ENCODE measurements around the gene VWA3A.

DNA sequence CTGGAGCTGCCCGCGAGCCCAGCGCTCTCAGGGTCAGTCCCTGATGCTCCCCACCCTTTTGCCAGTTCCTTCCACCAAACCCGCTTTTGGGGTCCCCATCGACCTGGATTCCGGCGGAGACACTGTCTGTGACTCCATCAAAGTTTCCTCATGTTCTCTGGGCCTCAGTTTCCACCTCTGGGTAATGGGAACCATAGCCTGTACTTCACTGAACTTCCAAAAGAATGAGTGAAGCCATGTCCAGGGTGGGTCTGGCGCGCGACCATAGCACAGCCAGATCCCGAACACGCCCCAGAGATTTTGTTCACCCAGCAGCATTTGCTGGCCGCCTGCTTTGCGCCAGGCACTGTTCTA is 70.3 kb downstream of the VWA3A start:
- TF ChIP-seq, protein P1, sequence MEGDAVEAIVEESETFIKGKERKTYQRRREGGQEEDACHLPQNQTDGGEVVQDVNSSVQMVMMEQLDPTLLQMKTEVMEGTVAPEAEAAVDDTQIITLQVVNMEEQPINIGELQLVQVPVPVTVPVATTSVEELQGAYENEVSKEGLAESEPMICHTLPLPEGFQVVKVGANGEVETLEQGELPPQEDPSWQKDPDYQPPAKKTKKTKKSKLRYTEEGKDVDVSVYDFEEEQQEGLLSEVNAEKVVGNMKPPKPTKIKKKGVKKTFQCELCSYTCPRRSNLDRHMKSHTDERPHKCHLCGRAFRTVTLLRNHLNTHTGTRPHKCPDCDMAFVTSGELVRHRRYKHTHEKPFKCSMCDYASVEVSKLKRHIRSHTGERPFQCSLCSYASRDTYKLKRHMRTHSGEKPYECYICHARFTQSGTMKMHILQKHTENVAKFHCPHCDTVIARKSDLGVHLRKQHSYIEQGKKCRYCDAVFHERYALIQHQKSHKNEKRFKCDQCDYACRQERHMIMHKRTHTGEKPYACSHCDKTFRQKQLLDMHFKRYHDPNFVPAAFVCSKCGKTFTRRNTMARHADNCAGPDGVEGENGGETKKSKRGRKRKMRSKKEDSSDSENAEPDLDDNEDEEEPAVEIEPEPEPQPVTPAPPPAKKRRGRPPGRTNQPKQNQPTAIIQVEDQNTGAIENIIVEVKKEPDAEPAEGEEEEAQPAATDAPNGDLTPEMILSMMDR (conservative IDR thresholded peaks at IDR 0.05), result no peak
- no peak for TF ChIP-seq ZFX (IDR thresholded peaks at IDR 0.05)
